Prostate gland (tissue), 2 donors: Measurements from ENCODE around the gene ENTPD1.

Experiments
- POLR2A ChIP-seq: fragments of 450-650 bp; IDR thresholded peaks from one replicate; pipeline ENCODE4 v1.6.1; 2016; ENCODE audit warnings: antibody characterized with exemption, mild to moderate bottlenecking
- POLR2AphosphoS5 ChIP-seq: sonication (generic); formaldehyde crosslinking; IDR thresholded peaks from one replicate; pipeline ENCODE4 v1.6.1; 2017; ENCODE audit warnings: antibody characterized with exemption
- TF ChIP-seq, protein P1 (sequence below), 4 experiments: fragments of 200-600 bp in 2 of 4; fragments of 450-650 bp in 2 of 4; sonication (generic) in 2 of 4; IDR thresholded peaks; 1 replicate in 3 of 4; 2 replicates in 1 of 4; pipeline ENCODE4 v1.5.1; 2016 to 2019; ENCODE audit warnings: antibody characterized with exemption in 4 of 4, mild to moderate bottlenecking in 2 of 4, moderate library complexity in 2 of 4

DNA sequence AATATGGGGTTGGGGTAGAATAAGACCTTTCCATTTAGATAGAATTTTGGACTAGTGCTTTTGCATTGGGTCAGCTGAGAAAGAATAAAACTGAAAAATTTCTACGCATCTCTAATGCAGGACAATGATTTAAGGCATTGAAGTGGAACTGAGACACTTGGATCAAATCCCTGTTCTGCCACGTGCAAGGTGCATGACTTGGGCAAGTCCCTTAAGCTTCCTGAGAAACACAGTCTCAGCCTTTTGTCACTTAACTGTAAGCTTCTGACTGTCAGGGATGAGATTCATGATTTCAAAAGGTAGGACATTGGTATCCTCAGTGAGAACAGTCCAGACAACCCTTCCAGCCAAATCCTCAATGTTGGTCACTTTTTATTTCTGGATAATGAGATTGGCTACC is 59.2 kb downstream of the ENTPD1 start:
- no peak for TF ChIP-seq POLR2A
- TF ChIP-seq, protein P1, sequence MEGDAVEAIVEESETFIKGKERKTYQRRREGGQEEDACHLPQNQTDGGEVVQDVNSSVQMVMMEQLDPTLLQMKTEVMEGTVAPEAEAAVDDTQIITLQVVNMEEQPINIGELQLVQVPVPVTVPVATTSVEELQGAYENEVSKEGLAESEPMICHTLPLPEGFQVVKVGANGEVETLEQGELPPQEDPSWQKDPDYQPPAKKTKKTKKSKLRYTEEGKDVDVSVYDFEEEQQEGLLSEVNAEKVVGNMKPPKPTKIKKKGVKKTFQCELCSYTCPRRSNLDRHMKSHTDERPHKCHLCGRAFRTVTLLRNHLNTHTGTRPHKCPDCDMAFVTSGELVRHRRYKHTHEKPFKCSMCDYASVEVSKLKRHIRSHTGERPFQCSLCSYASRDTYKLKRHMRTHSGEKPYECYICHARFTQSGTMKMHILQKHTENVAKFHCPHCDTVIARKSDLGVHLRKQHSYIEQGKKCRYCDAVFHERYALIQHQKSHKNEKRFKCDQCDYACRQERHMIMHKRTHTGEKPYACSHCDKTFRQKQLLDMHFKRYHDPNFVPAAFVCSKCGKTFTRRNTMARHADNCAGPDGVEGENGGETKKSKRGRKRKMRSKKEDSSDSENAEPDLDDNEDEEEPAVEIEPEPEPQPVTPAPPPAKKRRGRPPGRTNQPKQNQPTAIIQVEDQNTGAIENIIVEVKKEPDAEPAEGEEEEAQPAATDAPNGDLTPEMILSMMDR (IDR thresholded peaks at IDR 0.05), result no peak
- TF ChIP-seq POLR2AphosphoS5, result no peak
